Progenitor cell of endocrine pancreas (in vitro differentiated cells): ENCODE results near the gene RFC1. TPM values are rescaled to one million over a fixed set of nuclear protein-coding genes. Genes with fewer than 3 reads are reported as not detected.

Experiments
- DNase-seq: peaks from one replicate; pipeline ENCODE4 v3.0.0; 2021; ENCODE audit warnings: low spot score; ENCODE audit not compliant: unreplicated experiment
- H3K27ac Mint-ChIP-seq: 2 replicates; pipeline ENCODE4 v1.8.0; 2021; ENCODE audit warnings: mild to moderate bottlenecking, moderate library complexity, mixed read lengths
- H3K27me3 Mint-ChIP-seq: 2 replicates; pipeline ENCODE4 v1.8.0; 2021; ENCODE audit warnings: mixed read lengths
- H3K36me3 Mint-ChIP-seq: 2 replicates; pipeline ENCODE4 v1.8.0; 2022; ENCODE audit warnings: mixed read lengths; ENCODE audit not compliant: insufficient read depth
- H3K4me1 Mint-ChIP-seq: 2 replicates; pipeline ENCODE4 v1.8.0; 2021; ENCODE audit warnings: low read depth, mixed read lengths
- H3K4me3 Mint-ChIP-seq: 2 replicates; pipeline ENCODE4 v1.8.0; 2021; ENCODE audit warnings: low read depth, mild to moderate bottlenecking, moderate library complexity, mixed read lengths
- H3K9me3 Mint-ChIP-seq: 2 replicates; pipeline ENCODE4 v1.8.0; 2021; ENCODE audit warnings: low read depth, mixed read lengths
- total RNA-seq: library from RNA; stranded (reverse); gene quantifications from 2 replicates; pipeline ENCODE4 v1.2.1, GENCODE V29; 2021
- TF ChIP-seq, protein P1 (sequence below): fragments of 200-600 bp; sonication (generic); IDR thresholded peaks from one replicate; pipeline ENCODE4 v1.5.0; 2021; ENCODE audit warnings: antibody characterized with exemption, mild to moderate bottlenecking; ENCODE audit not compliant: unreplicated experiment

RFC1 gene
- total RNA-seq, 1 donor from 2014 or later, result 46.8 TPM

DNA sequence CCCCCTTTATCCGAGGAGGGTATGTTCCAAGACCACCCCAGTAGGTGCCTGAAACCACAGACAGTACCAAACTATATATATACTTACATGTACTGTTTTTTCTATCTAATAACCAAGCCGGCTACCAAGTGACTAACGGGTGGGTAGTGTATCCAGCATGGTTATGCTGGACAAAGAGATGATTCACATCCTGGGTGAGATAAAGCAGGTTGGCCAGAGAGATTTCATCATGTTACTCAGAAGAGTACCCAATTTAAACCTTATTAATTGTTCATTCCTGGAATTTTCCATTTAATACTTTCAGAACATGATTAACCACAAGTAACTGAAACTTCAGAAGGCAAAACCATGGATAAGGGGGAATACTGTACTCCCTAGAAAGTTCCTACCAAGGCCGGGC, 46.5 kb downstream of the RFC1 start:
- Mint-ChIP-seq H3K9me3 (no peaks in the 10 kb centered on the region), H3K27me3 (no peaks in the 10 kb centered on the region), H3K27ac (no peak overlapping the region), H3K4me1 (peaks cover 2% of the 10 kb centered on the region), H3K4me3 (no peak overlapping the region), H3K36me3 (peaks cover 9% of the 10 kb centered on the region)
- DNase-seq, result no peak
- TF ChIP-seq, protein P1, sequence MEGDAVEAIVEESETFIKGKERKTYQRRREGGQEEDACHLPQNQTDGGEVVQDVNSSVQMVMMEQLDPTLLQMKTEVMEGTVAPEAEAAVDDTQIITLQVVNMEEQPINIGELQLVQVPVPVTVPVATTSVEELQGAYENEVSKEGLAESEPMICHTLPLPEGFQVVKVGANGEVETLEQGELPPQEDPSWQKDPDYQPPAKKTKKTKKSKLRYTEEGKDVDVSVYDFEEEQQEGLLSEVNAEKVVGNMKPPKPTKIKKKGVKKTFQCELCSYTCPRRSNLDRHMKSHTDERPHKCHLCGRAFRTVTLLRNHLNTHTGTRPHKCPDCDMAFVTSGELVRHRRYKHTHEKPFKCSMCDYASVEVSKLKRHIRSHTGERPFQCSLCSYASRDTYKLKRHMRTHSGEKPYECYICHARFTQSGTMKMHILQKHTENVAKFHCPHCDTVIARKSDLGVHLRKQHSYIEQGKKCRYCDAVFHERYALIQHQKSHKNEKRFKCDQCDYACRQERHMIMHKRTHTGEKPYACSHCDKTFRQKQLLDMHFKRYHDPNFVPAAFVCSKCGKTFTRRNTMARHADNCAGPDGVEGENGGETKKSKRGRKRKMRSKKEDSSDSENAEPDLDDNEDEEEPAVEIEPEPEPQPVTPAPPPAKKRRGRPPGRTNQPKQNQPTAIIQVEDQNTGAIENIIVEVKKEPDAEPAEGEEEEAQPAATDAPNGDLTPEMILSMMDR, result no peak

DNA sequence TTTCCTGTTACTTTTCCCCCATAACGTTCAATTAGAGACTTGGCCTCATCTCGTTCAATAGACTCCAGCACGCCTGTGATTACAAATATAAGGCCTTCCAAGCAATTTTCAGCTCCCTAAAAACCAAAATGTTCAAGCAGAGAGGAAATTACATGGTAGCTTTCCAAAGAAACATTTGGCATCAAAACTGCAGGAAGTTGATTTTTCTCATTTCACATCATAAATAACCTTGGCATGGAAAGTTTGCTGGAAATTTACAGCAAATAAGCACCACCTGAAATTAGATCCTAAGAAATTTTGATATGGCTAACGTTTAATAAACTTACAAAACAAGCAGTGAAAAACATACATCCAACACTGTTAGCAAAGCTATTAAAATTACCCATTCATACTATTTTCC, 53.3 kb downstream of the RFC1 start:
- peaks cover 11% of the 10 kb centered on the region for H3K36me3 Mint-ChIP-seq
- TF ChIP-seq, protein P1, result no peak
- H3K9me3 Mint-ChIP-seq, result no peaks in the 10 kb centered on the region
- H3K27ac Mint-ChIP-seq, result no peak overlapping the region
- H3K4me3 Mint-ChIP-seq, result no peak overlapping the region
- DNase-seq, result no peak
- no peaks in the 10 kb centered on the region for H3K4me1 Mint-ChIP-seq
- H3K27me3 Mint-ChIP-seq, result no peaks in the 10 kb centered on the region

DNA sequence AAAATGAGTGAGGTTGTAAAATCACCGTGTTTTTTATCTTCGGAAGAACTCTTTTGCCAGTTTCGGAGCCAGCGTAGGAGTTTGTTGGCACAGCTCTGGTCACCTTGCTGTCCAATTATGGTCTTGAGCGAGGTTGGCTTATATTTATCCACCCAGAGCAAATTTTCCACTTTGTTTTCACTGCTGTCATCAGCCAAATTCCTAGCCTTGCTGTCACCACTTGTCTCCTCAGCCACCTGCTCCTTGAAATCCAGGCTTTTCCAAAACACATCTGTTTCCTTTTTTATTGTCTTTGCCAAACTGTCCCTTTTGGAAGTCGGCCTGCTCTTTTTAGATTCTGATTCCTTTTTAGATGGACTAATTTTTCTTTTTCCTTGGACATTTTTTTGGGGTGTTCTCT, 57.6 kb downstream of the RFC1 start:
- H3K27ac Mint-ChIP-seq, result peak overlapping the region; percentile 39

DNA sequence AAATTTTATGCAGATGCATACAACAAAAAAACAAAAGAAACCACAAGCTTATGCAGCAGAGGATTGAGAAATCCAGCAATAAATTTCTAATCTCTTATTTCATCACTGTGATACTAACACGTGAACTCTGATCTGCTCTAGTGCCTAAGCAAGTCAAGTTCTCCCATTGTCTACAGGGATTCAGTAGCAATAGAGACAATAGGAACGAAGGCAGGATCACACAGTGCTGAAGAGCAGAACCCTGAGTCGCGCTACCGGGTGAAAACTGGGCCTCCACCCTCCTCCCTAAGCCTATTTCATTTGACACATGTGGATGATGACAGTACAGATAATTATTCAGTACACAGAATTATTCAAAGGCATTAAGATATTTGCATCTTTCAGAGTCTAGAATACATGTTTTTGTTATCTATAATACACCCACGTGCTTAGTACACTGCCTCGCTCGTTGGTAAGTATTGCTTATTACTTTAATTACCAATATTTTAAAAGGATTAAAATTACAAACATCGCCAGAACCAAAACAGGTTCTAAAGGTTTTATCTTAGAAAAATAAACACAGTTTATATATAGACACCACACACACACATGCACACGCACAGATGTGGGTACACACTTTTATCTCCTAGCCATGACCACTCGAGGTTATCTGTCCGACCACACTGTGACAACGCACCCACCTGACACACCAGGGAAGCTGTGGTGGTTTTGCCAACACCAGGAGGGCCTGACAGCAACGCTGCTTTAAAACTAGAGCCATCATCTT, 60.1 kb downstream of the RFC1 start:
- no peak for DNase-seq
- no peak overlapping the region for H3K27ac Mint-ChIP-seq
- H3K9me3 Mint-ChIP-seq, result no peaks in the 10 kb centered on the region
- no peak overlapping the region for H3K4me3 Mint-ChIP-seq
- no peaks in the 10 kb centered on the region for H3K27me3 Mint-ChIP-seq
- H3K36me3 Mint-ChIP-seq, result peaks cover 18% of the 10 kb centered on the region
- TF ChIP-seq, protein P1, result no peak
- H3K4me1 Mint-ChIP-seq, result no peaks in the 10 kb centered on the region

More for the DNA sequence above, 57.6 kb downstream of the RFC1 start:
- Mint-ChIP-seq H3K27me3 (no peaks in the 10 kb centered on the region), H3K36me3 (peaks cover 14% of the 10 kb centered on the region), H3K4me1 (no peaks in the 10 kb centered on the region), H3K4me3 (no peak overlapping the region), H3K9me3 (no peaks in the 10 kb centered on the region)
- TF ChIP-seq, protein P1, result no peak
- DNase-seq, result no peak

DNA sequence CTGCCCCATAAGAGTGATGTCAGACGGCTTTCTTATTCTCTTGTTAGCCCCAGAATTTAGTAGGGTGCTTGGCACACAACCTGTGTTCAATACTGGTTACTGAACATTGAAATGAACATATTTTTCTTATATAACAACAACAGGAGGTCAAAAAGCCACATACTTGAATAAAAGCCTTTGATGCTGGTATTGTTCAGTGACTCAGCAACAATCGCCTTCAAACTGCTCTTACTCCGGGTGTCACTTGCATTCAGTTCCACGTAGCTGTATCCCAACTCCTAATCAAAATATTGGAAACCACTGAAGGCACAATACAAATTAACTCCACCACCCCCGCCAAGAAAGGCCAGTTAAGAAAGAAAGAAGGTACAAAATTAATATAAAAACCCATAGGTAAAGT, 61.5 kb downstream of the RFC1 start:
- Mint-ChIP-seq H3K4me1 (no peaks in the 10 kb centered on the region), H3K27ac (peak overlapping the region; percentile 24), H3K27me3 (no peaks in the 10 kb centered on the region), H3K9me3 (no peaks in the 10 kb centered on the region), H3K4me3 (no peak overlapping the region), H3K36me3 (peaks cover 26% of the 10 kb centered on the region)
- TF ChIP-seq, protein P1, result no peak
- no peak for DNase-seq
